Measurements from ENCODE around the gene RGS9.

DNA sequence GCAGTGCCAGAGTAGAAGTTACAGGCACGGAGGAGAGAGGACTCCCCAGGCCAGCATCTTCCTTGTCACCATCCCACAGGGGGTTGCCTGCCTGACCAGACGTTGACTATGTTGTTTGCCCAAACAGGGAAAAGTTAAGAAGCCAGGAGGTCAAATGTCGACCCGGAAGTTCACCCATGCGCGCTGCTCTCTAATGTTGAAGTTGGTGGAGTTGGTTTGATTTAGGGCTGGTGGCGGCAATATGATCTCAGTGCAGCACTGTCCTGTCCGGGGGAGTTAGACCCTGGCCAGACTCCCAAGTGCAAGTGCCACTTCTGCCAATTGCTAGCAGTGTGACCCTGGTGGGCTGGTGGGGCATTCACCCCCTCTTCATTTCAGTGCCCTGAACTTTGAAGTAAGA lies 30.4 kb downstream of the RGS9 start:
- TF ChIP-seq, protein P1, sequence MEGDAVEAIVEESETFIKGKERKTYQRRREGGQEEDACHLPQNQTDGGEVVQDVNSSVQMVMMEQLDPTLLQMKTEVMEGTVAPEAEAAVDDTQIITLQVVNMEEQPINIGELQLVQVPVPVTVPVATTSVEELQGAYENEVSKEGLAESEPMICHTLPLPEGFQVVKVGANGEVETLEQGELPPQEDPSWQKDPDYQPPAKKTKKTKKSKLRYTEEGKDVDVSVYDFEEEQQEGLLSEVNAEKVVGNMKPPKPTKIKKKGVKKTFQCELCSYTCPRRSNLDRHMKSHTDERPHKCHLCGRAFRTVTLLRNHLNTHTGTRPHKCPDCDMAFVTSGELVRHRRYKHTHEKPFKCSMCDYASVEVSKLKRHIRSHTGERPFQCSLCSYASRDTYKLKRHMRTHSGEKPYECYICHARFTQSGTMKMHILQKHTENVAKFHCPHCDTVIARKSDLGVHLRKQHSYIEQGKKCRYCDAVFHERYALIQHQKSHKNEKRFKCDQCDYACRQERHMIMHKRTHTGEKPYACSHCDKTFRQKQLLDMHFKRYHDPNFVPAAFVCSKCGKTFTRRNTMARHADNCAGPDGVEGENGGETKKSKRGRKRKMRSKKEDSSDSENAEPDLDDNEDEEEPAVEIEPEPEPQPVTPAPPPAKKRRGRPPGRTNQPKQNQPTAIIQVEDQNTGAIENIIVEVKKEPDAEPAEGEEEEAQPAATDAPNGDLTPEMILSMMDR (IDR thresholded peaks at IDR 0.05 in 8 of 11, conservative IDR thresholded peaks at IDR 0.05 in 3 of 11): no peak
- no peak for TF ChIP-seq POLR2A (IDR thresholded peaks at IDR 0.05)
- no peak for TF ChIP-seq POLR2AphosphoS5 (IDR thresholded peaks at IDR 0.05)

Measured in spleen (tissue), 7 donors.